Germinal center (tissue), 1 donor: ENCODE measurements around the gene MAP3K14.
"Not testable (repeated sequence)": the region's sequence is repeated elsewhere in the genome, so short reads cannot be mapped to it uniquely, and the experiment has no call there.

Experiments used
- DNase-seq: peaks from one replicate; pipeline ENCODE4 v3.0.0; 2012; ENCODE audit warnings: mixed read lengths, low spot score

The MAP3K14 gene

DNA sequence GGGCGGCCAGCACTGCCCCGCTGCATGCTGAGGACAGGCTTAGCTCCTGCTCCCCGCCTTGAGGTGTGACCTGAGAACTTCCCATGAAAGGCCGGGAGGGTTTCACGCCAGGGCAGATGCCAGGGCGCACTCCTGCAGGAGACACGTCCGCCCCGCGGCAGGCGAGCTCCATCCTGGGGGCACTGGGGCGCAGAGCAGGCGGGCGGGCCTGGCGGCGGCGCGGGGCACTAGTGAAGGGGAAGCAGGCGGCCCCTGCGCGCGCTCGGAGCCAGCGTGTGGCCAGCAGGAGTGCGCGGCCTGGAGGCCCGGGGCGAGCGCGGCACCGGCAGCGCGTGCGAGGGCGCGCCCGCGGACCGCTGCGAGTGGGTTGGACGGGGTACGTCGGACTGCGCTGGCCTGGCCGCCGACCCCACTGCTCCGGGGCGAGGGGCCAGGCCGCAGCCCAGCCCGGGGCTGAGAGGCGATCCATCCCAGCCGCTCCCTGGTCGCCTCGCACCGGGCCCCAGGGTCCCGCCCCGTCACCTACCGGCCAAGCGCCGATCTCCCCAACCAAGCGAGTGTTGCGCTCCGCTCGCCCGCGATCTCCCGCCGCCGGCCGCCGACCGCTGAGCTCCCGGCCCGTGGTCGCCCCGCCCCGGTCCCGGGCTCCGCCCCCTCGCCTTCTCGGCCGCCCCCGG lies at the start of gene MAP3K14:
MAP3K14 (minus strand) TSS at position 587 of the 677 bp plus-strand sequence. CDS start 26,275 bp downstream, outside the sequence.
- DNase-seq = peak; percentile 75

DNA sequence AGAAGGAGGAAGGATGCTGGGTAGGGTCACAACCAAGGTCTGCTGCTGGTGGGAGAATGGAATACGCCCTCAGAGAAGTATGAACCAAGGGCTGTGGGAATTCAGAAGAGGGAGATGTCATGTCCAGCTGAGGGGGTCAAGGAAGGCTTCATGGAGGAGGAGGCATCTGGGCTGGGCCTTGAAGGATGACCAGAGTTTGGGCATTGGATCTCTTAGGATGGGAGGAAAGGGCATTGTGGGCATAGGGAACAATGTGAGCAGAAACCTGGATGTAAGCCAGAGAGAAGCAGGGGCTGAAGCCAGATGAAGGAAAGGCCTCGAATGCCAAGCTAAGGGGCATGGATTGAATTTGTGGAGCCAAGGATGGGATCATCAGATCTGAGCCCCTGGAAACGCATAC lies 49.2 kb upstream of the MAP3K14 start:
- no peak for DNase-seq

DNA sequence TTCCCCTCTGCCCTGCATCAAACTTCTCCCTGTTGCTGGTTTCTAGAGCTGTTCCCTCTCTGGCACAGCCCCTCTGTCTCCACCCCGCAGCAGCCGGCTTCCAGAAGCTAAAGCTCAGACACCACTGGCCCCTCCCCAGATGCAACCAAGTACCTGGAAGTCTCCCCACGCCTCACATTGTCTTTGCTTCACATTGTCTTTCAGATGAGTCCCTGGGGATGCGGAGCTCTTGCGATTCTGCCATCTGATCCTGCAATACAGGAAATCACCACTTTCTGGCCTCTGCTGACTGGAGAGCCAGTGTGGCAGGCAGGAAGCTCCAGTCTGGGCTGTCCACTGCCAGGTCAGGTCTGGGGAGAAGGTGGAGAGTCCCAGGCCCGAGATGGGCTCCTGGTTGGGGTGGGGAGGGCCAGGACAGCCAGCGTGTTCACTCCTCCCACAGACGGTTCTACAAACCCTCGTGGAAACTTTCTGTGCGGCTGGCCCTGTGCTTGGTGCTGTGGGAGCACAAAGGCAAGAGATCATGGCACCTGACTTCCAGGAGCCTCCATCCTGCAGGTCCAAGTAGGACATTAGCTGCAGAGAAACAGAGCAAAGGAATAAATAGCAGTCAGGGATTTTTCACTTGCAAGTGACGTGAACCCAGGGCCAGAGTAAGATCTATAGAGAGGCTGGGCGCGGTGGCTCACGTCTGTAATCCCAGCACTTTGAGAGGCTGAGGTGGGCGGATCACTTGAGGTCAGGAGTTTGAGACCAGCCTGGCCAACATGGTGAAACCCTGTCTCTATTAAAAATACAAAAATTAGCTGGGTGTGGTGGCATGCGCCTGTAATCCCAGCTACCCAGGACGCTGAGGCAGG lies 47.9 kb upstream of the MAP3K14 start:
- no peak for DNase-seq

DNA sequence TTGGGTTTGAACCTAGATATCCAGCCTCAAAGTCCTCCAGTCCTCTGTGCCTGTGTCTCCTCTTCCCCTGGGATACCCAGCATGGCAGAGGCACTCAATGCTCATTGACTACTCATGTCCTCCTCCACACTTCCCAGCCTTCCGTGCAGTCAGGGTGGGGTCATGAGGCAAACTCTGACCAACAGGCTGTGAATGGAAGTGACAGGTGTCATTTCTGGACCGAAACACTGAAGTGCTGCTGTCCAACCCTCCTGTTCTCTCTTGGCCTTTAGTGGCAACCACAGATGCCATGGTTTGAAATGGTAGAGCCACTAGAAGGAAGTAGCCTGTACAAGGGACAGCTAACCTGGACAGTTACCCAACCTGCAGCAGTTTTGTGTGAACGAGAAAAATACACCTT lies 46.7 kb upstream of the MAP3K14 start:
- DNase-seq = no peak

DNA sequence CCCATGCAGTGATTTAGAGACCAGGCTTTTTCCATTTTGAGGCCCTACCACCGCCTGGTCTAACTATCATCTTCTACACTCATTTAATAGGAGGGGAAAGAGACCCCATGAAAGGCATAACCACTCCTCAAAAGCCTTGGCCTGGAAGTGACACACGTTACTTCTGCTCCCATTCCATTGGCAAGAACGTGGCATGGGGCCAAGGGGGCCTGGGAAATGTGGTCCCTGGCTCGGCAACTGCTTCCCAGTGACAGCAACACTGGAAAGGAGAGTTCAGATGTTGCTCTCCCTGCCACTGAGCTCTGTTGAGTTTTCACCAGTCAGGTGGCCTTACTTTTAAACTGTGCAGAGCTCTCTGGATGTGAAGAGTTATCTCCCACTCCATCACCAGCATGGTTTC lies 45.2 kb upstream of the MAP3K14 start:
- DNase-seq = no peak

DNA sequence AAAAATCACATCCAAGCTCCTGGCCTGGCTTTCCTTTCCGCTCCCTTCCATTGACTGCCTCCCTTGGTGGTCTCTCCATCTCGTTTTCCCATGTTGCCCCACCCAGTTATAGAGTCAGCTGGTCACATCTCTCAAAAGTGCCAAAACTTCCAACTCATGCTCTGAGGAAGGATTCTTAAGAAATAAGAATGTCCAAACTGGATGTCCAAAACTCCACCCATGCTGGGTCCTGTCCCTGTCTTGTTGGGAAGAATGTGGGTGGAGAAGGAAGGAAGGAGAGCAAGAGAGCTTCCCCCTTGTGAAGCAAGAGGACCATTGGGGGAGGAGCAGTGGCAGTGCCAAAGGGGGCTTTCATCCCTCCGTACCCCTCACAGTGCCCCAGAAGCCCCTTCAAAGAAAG lies 44.6 kb upstream of the MAP3K14 start:
- DNase-seq = no peak

DNA sequence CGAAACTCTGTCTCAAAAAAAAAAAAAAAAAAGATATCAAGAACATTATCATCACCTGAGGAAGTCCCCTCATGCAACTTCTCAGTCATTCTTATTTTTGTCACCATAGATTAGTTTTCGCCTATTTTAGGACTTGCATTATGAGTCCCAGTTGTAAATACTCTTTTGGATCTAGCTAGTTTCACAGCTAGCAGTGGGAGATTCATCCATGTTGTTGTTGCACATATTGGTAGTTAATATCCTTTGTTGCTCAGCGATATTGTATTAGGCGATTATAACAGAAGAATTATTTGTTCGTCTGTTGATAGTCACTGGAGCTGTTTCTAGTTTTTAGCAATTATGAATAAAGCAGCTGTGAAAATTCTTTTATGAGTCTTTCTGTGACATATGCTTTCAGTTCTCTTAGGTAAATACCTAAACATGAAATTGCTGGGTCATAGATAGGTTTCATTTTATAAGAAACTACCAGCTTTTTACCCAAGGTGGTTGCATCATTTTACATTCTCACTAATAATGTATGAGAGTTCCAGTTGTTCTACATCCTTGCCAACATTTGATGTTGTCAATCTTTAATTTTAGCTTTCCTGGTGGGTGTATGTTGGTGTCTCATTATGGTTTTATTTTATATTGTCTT lies 40.7 kb upstream of the MAP3K14 start:
- DNase-seq = no peak

DNA sequence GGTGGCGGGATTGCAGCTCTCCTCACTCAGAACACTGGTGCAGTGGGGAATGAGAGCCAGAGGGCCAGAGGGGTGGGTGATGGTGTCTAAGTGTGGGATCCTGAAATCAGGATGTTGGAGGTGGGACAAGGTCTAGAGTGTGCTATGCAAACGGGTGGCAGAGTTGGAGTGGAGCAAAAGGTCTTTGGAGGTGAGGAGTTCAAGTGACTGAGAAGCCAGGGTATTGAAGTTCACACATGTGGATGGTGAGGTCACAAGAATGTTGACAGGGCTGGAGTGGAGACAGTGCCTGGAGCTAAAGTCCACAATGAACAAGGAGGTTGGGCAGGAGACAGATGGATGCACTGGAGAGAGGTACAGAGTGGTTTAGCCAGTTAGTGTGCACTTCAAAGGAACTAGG lies 38.3 kb upstream of the MAP3K14 start:
- no peak for DNase-seq

DNA sequence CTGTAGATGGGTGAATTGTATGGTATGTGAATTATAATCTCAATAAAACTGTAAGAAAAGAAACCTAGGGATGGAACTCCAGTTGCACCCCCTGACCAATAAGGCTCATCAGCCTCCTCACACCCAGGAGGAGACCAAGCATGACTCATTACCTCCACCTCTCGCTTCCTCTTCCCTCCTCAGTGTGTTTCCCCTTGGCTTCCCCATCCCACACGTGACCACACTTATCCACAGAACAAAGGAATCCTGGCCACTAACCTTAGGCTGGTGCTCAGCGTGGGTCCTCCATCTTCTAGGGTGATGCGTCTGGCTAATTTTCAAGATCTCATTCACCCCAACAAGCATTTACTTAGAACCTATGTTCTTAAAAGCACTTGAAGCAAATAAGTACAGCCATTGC lies 36.2 kb upstream of the MAP3K14 start:
- DNase-seq = no peak

DNA sequence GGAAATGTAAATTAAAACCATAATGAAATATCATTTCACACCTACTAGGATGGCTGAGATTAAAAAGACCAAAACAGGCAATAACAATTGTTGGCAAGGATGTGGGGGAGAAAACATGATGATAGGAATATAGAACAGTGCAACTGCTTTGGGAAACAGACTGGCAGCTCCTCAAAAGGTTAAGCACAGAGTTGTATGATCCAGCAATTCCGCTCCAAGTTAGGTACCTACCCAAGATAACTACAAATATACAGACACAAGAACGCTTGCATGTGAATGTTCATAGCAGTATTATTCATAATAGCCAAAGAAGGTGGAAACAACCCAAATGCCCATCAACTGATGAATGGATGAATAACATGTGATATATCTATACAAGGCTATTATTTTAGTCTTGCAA lies 35.0 kb upstream of the MAP3K14 start:
- no peak for DNase-seq

DNA sequence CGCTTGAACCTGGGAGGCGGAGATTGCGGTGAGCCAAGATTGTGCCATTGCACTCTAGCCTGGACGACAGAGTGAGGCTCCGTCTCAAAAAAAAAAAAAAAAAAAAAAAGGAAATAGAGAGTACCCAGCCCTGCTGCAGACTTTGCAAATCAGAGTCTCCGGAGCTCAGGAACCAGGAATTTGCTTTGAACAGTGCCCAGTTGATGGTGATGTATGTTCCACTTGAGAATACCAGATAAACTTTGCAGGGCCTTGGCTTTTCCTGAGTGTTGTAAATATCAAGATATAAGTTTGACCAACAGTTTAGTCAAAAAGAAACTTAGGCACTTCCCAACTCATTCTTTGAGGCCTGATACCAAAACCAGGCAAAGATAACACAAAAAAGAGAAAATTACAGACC lies 30.6 kb upstream of the MAP3K14 start:
- DNase-seq = no peak

DNA sequence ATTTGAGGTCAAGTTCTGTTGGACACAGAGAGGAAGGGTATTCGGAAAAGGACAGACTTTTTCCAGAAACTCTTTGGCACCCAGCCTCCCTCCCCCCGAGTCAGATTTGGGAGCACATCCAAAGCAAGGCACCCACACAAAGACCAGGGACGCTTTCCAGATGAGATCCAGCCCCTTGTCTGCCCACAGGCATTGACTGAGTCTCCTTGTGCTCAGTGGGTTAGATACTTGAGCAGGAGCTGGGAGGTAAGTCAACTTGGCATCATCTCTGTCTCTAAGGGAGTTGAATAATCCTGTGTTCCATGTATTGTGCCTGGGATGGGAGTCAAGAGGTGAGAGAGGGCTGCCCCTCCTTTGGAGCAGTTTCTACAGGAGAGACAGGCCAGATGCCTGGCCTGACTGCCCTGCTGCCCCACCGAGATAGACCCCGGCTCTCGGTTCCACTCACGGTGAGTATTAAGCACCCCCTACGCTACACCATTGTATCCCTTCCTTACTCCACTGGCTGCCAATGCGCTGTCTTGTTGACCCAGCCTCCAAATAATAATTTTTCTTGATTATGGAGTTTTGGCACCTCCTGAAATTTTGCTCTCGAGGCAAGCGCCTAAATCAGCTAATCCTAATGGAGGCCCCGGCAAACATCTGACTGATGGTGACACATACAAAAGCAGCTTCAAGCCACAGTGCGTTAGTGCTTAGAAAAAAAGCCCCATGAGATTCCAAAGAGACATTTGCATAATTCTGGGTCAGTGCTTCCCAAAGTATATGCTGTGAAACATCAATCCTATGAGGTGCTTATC lies 29.6 kb upstream of the MAP3K14 start:
- no peak for DNase-seq

DNA sequence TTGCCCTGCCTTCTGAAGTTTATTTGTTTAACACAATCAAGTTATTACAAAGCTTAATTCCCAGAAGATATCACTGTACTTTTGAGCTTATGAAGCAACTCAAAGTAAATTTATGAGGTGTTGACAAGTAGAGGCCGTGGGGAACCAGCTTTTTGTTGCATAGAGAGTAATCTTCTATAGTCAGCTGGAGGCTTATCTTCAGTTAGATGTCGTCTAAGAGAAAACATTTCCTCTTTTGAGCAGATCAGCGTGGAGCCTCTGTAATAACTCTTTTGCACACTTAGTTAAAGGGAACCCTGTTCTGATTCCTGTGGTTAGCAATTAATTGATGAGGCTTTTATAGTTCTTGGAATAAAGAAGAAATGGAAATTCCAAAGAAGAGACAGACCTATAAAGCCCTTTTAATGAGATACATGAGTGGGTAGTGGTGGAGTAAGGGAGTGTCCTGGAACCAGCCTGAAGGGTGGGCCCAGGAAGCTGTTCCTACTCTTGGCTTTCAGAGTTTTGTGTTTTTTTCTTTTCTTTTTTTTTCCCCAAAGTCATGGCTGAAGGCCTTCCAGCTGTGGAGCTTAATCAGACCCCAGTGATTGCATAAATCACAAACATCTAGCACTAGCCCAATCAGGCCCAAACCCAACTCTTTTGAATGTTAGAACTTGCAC lies 28.9 kb upstream of the MAP3K14 start:
- DNase-seq = no peak

DNA sequence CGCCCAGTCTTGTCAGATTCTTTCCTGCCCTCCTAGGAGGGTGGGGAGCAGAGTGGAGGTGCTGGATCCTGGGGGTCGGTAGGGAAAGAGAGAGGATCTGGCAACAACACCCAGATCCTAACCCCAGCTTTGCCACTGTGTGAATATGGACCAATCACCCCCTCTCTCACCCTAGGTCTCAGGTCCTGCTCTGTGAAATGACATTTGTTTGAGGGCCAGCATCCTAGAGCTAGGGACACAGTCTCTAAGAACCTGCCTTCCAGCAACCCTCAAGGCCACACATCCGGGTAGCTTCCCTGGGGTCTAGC lies 28.4 kb upstream of the MAP3K14 start:
- DNase-seq = no peak

DNA sequence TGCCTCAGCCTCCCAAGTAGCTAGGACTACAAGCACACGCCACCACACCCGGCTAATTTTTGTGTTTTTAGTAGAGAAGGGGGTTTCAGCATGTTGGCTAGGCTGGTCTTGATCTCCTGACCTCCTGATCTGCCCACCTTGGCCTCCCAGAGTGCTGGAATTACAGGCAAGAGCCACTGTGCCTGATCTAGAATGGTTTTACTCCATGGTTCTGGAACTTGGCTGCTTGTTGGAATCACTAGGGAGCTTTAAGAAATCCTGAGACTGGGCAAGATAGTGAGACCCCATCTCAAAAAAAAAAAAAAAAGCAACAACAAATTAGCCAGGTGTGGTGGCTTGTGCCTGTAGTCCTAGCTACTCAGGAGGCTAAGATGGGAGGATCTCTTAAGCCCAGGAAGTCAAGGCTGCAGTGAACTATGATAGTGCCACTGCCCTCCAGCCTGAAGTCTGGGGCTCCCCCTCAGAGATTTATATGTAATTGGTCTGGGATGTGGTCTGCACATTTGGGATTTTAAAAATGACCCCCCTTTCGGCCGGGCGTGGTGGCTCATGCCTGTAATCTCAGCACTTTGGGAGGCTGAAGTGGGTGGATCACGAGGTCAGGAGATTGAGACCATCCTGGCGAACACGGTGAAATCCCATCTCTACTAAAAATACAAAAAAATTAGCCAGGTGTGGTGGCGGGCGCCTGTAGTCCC lies 27.3 kb upstream of the MAP3K14 start:
- not testable (repeated sequence) for DNase-seq

DNA sequence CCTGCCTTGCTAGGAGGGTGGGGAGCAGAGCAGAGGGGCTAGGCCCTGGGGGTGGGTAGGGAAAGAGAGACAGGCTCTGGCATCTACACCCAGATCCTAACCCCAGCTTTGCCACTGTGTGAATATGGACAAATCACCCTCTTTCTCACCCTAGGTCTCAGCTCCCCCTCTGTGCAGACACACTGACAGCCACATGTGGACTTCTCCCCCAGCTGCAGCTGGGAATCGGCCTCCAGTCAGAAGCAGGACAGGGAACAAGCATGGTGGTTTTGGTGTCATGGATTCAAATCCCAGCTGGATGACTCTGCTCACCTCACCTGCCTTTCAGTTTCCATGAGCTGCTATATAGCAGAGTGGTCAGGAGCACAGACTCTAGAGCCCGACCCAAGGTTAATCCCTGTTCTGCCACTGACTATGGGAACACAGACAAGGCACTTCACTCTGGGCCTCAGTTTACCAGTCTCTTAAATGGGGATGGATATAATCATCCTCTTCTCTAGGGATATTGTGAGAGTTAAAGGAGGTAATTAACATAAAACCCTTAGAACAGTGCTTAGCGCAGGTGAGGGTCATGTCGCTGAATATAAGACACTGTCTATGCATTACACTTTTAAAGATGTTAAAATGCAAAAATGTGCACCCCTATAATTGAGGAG lies 26.2 kb upstream of the MAP3K14 start:
- no peak for DNase-seq

DNA sequence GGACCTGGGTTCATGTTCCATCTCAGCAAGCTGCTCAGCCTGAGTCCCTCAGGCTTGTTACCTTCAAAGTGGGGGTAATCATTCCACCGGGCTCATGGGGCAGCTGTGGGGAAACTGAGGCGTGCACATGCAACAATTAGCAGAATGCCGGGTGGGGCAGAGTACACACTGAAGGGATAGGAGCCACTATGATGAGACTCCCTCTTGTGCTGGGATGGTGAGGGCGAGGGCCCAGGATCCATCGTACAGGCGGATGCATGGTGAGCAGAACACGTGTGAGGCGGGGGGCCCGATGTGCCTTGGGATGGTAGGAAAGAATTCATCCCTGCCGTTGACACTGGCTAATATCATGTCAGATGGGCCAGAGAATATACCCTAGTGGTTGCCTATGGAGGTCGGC lies 25.5 kb upstream of the MAP3K14 start:
- DNase-seq = no peak

DNA sequence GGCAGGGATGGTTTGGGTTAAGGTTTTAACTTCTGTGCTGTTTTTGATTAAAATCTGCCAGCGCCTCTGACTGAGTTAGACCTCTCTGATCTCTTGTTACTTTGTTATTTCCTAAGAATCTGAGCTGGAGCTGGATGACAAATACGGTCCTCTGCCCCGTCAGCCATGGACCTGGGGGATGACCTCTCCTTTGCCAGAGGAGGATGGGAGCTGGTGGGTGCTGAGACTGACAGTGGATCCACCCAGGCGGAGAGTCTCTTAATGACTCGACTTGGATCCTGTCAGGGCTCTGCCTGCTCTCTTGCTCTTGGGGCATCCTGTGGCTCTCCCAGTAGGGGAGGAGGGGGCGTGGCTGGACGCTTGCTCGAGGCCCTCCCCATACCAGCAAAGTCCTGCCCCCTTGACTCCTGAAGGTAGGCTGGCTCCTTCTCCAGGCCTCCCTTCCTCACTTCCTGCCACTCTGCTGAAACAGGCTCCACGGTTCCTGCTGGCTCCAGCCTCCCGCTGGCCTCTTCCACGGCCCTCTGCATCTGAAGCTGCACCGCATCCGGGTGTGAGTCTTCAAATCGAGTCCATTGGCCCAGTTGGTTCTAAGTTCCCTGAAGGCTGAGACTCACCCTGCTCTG lies 24.8 kb upstream of the MAP3K14 start:
- no peak for DNase-seq

DNA sequence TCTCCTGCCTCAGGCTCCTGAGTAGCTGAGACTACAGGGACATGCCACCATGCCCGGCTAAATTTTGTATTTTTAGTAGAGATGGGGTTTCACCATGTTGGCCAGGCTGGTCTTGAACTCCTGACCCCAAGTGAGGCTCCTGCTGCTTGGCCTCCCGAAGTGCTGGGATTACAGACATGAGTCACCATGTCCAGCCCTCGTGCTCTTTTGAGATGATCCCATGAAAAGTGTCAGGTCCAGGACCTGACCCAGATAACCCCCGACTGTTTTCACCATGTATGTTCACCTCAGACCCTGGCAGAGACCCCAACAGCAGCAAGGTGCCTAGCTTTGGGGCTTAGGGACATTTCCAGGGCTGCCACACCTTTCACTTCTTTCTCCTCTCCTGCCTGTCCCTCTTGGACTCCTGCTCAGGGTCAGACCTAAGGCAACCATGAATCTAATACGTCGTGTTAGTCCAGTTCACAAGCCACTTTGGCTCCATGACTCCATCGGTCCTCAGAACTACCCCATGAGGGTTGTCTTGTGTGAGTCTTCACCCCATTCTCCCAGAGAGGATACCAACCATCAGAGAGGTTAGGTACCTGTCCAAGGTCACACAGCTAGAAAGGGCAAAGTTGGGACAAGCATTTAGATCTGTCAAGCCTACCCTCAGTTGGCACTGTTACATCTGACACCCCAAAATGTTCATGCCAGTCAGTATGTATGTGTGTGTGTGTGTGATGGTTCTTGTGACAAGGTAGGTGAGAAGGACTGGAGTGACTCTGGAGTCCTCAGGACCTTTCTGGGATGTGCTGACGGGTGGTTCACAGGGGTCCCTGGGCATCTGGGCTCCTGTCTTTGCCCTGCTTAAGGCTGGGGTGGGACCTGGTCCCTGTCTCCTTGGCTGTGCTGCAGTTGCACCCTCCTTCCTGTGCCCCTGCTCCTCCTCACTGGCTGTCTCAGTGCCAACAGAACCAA lies 23.1 kb upstream of the MAP3K14 start:
- no peak for DNase-seq
